DND-41 (cell line): ENCODE data around the gene OTOF.

Experiments
- EZH2 ChIP-seq: IDR thresholded peaks from 3 replicates; pipeline ENCODE4 v1.6.1; 2012; ENCODE audit warnings: borderline replicate concordance, low read depth, mild to moderate bottlenecking, moderate library complexity, low read length, inconsistent platforms; ENCODE audit not compliant: severe bottlenecking
- TF ChIP-seq, protein P1 (sequence below): IDR thresholded peaks from 2 replicates; pipeline ENCODE4 v1.5.1; 2012; ENCODE audit warnings: borderline replicate concordance, low read length, moderate library complexity, mild to moderate bottlenecking; ENCODE audit not compliant: poor library complexity, severe bottlenecking; ENCODE audit errors: extremely low read depth

DNA sequence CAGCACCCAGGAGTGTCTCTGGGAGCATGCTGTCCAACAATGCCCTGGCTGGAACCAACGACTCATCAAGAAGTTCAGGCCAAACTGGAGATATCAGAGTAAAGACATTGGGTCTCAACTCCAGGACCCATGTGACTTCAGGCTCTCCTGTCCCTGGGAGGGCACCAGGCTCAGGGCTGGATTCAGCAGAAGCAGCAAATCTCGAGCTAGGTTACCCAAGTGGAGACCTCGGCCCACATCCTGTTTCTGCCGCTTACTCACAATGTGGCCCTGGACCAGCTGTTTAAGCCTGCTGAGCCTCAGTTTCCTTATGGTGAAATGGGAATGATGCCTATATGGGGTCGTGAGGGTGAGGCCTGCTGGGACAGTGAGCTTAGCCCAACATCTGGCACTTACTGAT, 9.3 kb upstream of the OTOF start:
- TF ChIP-seq, protein P1, sequence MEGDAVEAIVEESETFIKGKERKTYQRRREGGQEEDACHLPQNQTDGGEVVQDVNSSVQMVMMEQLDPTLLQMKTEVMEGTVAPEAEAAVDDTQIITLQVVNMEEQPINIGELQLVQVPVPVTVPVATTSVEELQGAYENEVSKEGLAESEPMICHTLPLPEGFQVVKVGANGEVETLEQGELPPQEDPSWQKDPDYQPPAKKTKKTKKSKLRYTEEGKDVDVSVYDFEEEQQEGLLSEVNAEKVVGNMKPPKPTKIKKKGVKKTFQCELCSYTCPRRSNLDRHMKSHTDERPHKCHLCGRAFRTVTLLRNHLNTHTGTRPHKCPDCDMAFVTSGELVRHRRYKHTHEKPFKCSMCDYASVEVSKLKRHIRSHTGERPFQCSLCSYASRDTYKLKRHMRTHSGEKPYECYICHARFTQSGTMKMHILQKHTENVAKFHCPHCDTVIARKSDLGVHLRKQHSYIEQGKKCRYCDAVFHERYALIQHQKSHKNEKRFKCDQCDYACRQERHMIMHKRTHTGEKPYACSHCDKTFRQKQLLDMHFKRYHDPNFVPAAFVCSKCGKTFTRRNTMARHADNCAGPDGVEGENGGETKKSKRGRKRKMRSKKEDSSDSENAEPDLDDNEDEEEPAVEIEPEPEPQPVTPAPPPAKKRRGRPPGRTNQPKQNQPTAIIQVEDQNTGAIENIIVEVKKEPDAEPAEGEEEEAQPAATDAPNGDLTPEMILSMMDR, result no peak
- TF ChIP-seq EZH2, result no peak
